SH-SY5Y (cell line): ENCODE data around the gene RAB8B.

Source experiments
- GATA2 ChIP-seq: IDR thresholded peaks from 2 replicates; pipeline ENCODE4 v1.6.1; 2011; ENCODE audit warnings: mild to moderate bottlenecking, low read depth, low read length
- GATA3 ChIP-seq: IDR thresholded peaks from 2 replicates; pipeline ENCODE4 v1.6.1; 2011; ENCODE audit warnings: low read depth, mild to moderate bottlenecking, low read length, moderate library complexity

DNA sequence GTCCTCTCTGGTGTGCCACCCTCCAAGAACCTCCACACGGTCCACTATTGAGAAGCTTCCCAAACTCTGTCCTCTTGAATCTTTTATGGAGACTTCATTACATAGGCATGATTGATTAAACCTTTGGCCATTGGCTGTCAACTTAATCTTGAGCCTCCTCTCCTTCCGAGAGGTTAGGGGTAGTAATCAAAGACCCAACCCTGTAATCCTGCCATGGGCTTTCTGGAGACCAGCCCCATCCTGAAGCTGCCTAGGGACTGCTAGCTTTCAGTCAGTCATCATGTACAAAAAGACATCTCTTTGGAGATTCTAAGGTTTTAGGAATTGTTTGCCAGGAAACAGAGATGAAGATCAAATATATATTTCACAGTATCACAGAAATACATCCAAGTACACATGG lies 125.0 kb downstream of the RAB8B start:
- TF ChIP-seq GATA3 (no peak), GATA2 (no peak)
